ENCODE data around the gene WRNIP1. TPM values are rescaled to one million over a fixed set of nuclear protein-coding genes. Genes with fewer than 3 reads are reported as not detected.

Gene WRNIP1
- total and polyA plus RNA-seq, 2 of the 8 experiments (the other 6 are each of a cell fraction or from before 2014, with no cell fraction given): 38.2 to 39.2 TPM

DNA sequence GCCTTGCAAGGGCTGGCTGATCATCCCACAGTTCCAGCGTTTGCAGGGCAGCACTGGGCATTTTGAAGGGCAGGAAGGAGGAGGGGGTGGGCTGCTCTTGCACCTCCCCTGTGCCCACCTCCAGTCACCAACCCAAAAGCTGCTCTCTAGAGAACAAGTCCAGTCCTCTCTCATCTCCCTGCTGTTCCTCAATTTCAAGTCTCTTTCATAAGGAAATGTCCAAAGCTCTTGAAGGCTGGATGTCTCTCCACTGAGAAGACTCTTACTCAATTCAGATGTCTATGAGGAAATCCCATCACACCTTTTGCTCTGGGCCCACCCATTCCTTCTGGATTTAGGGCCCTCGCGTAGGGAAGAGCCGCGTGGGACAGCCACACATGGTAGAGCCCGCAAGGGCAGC, 31.7 kb downstream of the WRNIP1 start:
- CTCF ChIA-PET (ENCODE audit: partially characterized antibody): interaction anchor here (0.7 to 2.6 kb wide), 10 partner anchors 22 to 189 kb away, joined by 3 to 11 read pairs (median 4); no protein-coding TSS in a partner anchor
- H3K14ac ChIP-seq (ENCODE audit: insufficient read length): no peak overlapping the region
- no peak for DNase-seq (ENCODE audit: low read depth in 1 of 2, low spot score in 2 of 2)

More for the DNA sequence above, 31.7 kb downstream of the WRNIP1 start:
- TF ChIP-seq SRF (IDR thresholded peaks at IDR 0.05; ENCODE audit: low read depth, low read length): no peak
- no peaks in the 10 kb centered on the region for H4K20me1 ChIP-seq (replicated peaks in 1 of 2; ENCODE audit: control insufficient read depth in 1 of 2, insufficient read depth in 2 of 2, low read length in 2 of 2)
- no peak overlapping the region for H3K4ac ChIP-seq (replicated peaks; ENCODE audit: insufficient read length, low read depth, low read length)
- no peak overlapping the region; the same call in 1 of the 2 replicates for H3K18ac ChIP-seq (ENCODE audit: extremely low read depth, low read length)
- H2BK15ac ChIP-seq (ENCODE audit: low read length): no peak overlapping the region
- H3K27me3 ChIP-seq (replicated peaks in 1 of 4; ENCODE audit: control insufficient read depth in 3 of 4, extremely low read depth in 1 of 4, insufficient read depth in 3 of 4, low read length in 3 of 4): no peaks in the 10 kb centered on the region
- no peak overlapping the region for H3K27ac ChIP-seq (ENCODE audit: low read depth, low read length)
- no peaks in the 10 kb centered on the region for H3K23me2 ChIP-seq (ENCODE audit: low read depth, low read length)
- H3K4me1 ChIP-seq (replicated peaks in 1 of 4; ENCODE audit: control insufficient read depth in 3 of 4, insufficient read depth in 4 of 4, low read length in 3 of 4): peaks cover 0 to 2% (median 0%) of the 10 kb centered on the region in 4 experiments; a peak in 1 of 7 replicates
- 0 out of 2 replicates have a peak, but pooled peaks cover under 1% of the 10 kb centered on the region for H3K79me1 ChIP-seq (ENCODE audit: low read depth, low read length)
- no peak overlapping the region for H3K4me2 ChIP-seq (ENCODE audit: insufficient read depth in 1 of 2, low read depth in 2 of 2, low read length in 2 of 2)
- no peak overlapping the region for H2AFZ ChIP-seq (ENCODE audit: low read length)
- POLR2A ChIA-PET (ENCODE audit: partially characterized antibody): interaction anchor here (0.6 to 2.4 kb wide), 5 partner anchors 27 to 44 kb away, joined by 3 to 6 read pairs (median 3); partner anchors contain the start of gene WRNIP1
- no peaks in the 10 kb centered on the region; a peak in 1 of 4 replicates for H3K79me2 ChIP-seq (ENCODE audit: control insufficient read depth in 1 of 2, insufficient read depth in 2 of 2, low read length in 2 of 2)
- H3K23ac ChIP-seq (ENCODE audit: insufficient read length): no peak overlapping the region
- H4K91ac ChIP-seq (replicated peaks; ENCODE audit: insufficient read length, low read length): no peak overlapping the region
- H4K5ac ChIP-seq (ENCODE audit: insufficient read length, low read depth, low read length): no peak overlapping the region
- no peak overlapping the region for H2BK12ac ChIP-seq (ENCODE audit: low read depth, low read length)
- H3K9ac ChIP-seq (replicated peaks in 1 of 4; ENCODE audit: extremely low read depth in 1 of 4, low read depth in 3 of 4, low read length in 3 of 4): no peak overlapping the region
- H3K56ac ChIP-seq (replicated peaks; ENCODE audit: insufficient read length, low read depth, low read length): no peak overlapping the region
- WGBS, 2 experiments (ENCODE audit: extremely low coverage in 1 of 2, insufficient coverage in 1 of 2, insufficient read length in 1 of 2, insufficient replicate concordance in 2 of 2, low coverage in 1 of 2, low lambda C conversion rate in 2 of 2, missing lambda C conversion rate in 1 of 2): 79% methylated on average over 6 of the region's 6 CpGs; no CpG with 5 or more reads in 1 of the 2 experiments
- H2BK120ac ChIP-seq (replicated peaks; ENCODE audit: low read depth, low read length): no peak overlapping the region
- H2AK5ac ChIP-seq (ENCODE audit: low read depth, low read length): no peak overlapping the region
- no peak for FAIRE-seq
- no peaks in the 10 kb centered on the region for H3K9me3 ChIP-seq (ENCODE audit: insufficient read depth in 2 of 2, low read depth in 1 of 2, low read length in 1 of 2)
- H4K8ac ChIP-seq (ENCODE audit: extremely low read depth, insufficient read depth, low read length): no peak overlapping the region
- no peak overlapping the region for H2BK5ac ChIP-seq (ENCODE audit: low read depth, low read length)
- no peaks in the 10 kb centered on the region for H3K36me3 ChIP-seq (ENCODE audit: control insufficient read depth in 2 of 4, insufficient read depth in 4 of 4, low read length in 3 of 4)
- no peak overlapping the region for H2BK20ac ChIP-seq (ENCODE audit: low read length)
- no peak overlapping the region for H3K4me3 ChIP-seq (ENCODE audit: extremely low read depth in 1 of 4, insufficient read depth in 2 of 4, low read depth in 3 of 4, low read length in 4 of 4)

Data from H1 (cell line).